ENCODE results near the gene KRT39. TPM values are rescaled to one million over a fixed set of nuclear protein-coding genes. Genes with fewer than 3 reads are reported as not detected.

Gene KRT39
- polyA plus RNA-seq, 2 of the 4 experiments (the other 2 are of a cell fraction), result not detected

DNA sequence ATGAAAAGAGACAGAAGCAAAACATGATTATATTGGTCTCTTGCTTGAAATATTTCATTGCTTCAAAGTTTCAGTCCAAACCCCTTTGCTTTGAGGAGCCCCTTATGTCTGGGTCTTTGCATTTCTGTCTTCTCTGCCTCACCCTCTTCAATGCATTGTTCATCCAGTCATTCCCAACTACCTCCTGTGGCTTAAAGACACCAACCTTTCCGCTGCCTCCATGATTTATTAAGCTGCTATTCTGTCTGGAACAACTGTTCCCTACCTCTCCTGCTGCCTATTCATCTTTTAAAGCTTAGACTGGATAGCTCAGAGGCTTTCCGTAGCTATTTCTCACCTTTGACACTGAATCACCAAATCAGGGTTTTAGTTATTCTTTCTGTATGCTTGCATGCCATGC, 30.6 kb upstream of the KRT39 start (continued):
- TF ChIP-seq, protein P1, sequence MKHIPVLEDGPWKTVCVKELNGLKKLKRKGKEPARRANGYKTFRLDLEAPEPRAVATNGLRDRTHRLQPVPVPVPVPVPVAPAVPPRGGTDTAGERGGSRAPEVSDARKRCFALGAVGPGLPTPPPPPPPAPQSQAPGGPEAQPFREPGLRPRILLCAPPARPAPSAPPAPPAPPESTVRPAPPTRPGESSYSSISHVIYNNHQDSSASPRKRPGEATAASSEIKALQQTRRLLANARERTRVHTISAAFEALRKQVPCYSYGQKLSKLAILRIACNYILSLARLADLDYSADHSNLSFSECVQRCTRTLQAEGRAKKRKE (CRISPR knock-in tag; IDR thresholded peaks at IDR 0.05; ENCODE audit: low read depth), result no peak
- TF ChIP-seq, protein P2, sequence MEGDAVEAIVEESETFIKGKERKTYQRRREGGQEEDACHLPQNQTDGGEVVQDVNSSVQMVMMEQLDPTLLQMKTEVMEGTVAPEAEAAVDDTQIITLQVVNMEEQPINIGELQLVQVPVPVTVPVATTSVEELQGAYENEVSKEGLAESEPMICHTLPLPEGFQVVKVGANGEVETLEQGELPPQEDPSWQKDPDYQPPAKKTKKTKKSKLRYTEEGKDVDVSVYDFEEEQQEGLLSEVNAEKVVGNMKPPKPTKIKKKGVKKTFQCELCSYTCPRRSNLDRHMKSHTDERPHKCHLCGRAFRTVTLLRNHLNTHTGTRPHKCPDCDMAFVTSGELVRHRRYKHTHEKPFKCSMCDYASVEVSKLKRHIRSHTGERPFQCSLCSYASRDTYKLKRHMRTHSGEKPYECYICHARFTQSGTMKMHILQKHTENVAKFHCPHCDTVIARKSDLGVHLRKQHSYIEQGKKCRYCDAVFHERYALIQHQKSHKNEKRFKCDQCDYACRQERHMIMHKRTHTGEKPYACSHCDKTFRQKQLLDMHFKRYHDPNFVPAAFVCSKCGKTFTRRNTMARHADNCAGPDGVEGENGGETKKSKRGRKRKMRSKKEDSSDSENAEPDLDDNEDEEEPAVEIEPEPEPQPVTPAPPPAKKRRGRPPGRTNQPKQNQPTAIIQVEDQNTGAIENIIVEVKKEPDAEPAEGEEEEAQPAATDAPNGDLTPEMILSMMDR (IDR thresholded peaks at IDR 0.05), result no peak
- no peak for TF ChIP-seq FOSL2 (IDR thresholded peaks at IDR 0.05)
- TF ChIP-seq FOSL2 (CRISPR knock-in tag; IDR thresholded peaks at IDR 0.05), result no peak
- no peak for TF ChIP-seq ZFP36 (IDR thresholded peaks at IDR 0.05; ENCODE audit: borderline replicate concordance, partially characterized antibody)
- no peak for TF ChIP-seq EHF (CRISPR knock-in tag; IDR thresholded peaks at IDR 0.05)
- TF ChIP-seq JUN (IDR thresholded peaks at IDR 0.05), result no peak
- no peak for TF ChIP-seq TP53 (CRISPR knock-in tag; IDR thresholded peaks at IDR 0.05)
- TF ChIP-seq CHD2 (IDR thresholded peaks at IDR 0.05; ENCODE audit: low read length, partially characterized antibody), result no peak
- TF ChIP-seq, protein P3, sequence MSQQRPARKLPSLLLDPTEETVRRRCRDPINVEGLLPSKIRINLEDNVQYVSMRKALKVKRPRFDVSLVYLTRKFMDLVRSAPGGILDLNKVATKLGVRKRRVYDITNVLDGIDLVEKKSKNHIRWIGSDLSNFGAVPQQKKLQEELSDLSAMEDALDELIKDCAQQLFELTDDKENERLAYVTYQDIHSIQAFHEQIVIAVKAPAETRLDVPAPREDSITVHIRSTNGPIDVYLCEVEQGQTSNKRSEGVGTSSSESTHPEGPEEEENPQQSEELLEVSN (IDR thresholded peaks at IDR 0.05; ENCODE audit: borderline replicate concordance, low read depth), result no peak

DNA sequence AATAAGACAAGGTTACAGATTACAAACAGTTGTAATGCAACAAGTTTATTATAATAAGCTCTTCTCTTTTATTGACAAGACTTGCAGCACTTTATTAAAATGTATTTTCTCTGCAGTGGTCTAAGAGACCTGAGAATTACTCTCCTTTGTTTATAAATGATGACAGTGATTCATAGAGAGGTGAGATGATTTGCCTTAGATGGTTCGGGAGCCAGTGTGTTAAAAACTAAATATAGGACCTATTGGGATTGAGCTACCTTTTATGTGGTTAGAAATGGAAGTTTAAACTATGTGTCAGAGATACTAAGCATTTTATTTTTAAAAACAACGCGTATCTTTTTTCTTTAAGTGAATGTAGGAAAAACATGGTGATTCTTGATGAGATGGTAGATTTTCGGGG, 30.1 kb upstream of the KRT39 start:
- H3K4me2 ChIP-seq, result no peak overlapping the region

DNA sequence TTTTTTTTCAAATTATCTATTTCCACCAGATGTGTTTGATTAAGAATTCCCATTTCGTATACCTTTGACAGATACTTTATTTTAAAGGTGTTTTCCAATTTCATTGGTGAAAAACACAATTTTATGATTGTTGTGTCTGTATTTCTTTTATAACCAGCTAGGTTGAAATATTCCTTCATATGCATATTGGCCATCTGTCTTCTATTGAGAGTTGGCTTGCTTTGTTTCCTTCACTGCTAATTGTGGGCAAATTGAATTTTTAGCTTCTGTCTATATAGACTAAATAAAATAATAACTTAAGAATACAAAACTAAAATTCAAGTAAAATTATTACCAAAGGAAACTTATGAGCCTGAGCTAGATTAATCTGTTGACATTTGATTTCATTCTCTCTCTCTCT, 28.4 kb upstream of the KRT39 start:
- TF ChIP-seq RCOR1 (IDR thresholded peaks at IDR 0.05; ENCODE audit: low read depth, low read length) (no peak), EHMT2 (IDR thresholded peaks at IDR 0.05; ENCODE audit: low read depth) (no peak)
- Histone ChIP-seq H3K4me1 (no peaks in the 10 kb centered on the region), H3K27ac (no peak overlapping the region), H3K9me3 (0 out of 3 replicates have a peak, but pooled peaks cover 5% of the 10 kb centered on the region), H3K4me2 (no peak overlapping the region), H3K4me3 (no peak overlapping the region)
- FAIRE-seq (peak; percentile 73), ATAC-seq (no peak), DNase-seq (ENCODE audit: low read depth in 1 of 2, low spot score in 1 of 2) (no peak)
- ChIA-PET CTCF (interaction anchor here (0.8 to 2.1 kb wide), 4 partner anchors 12 to 501 kb away, joined by 3 to 8 read pairs (median 4); no protein-coding TSS in a partner anchor), POLR2A (interaction anchor here (0.7 kb wide), 1 partner anchor 21 kb away, joined by 3 read pairs; no protein-coding TSS in a partner anchor)
- WGBS (ENCODE audit: missing lambda C conversion rate), result 57% methylated on average over 1 of the region's 1 CpG

More for the DNA sequence above, 30.1 kb upstream of the KRT39 start:
- TF ChIP-seq, protein P4, sequence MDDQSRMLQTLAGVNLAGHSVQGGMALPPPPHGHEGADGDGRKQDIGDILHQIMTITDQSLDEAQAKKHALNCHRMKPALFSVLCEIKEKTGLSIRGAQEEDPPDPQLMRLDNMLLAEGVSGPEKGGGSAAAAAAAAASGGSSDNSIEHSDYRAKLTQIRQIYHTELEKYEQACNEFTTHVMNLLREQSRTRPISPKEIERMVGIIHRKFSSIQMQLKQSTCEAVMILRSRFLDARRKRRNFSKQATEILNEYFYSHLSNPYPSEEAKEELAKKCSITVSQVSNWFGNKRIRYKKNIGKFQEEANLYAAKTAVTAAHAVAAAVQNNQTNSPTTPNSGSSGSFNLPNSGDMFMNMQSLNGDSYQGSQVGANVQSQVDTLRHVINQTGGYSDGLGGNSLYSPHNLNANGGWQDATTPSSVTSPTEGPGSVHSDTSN (IDR thresholded peaks at IDR 0.05), result no peak
- TF ChIP-seq KDM5A (IDR thresholded peaks at IDR 0.05), result no peak
- no peak for TF ChIP-seq ZSCAN20 (CRISPR knock-in tag; IDR thresholded peaks at IDR 0.05)
- no peak for TF ChIP-seq RARB (CRISPR knock-in tag; IDR thresholded peaks at IDR 0.05)
- TF ChIP-seq NFE2L2 (conservative IDR thresholded peaks at IDR 0.05; ENCODE audit: low read length), result no peak
- TF ChIP-seq HOXA7 (CRISPR knock-in tag; IDR thresholded peaks at IDR 0.05), result no peak
- TF ChIP-seq FOXS1 (CRISPR knock-in tag; IDR thresholded peaks at IDR 0.05), result no peak
- no peak for TF ChIP-seq FOSB (CRISPR knock-in tag; IDR thresholded peaks at IDR 0.05)
- TF ChIP-seq NPAS2 (CRISPR knock-in tag; IDR thresholded peaks at IDR 0.05; ENCODE audit: borderline replicate concordance), result no peak
- no peak for TF ChIP-seq CHD4 (IDR thresholded peaks at IDR 0.05; ENCODE audit: borderline replicate concordance)
- TF ChIP-seq ZFP36 (IDR thresholded peaks at IDR 0.05; ENCODE audit: borderline replicate concordance, partially characterized antibody), result no peak
- no peak for TF ChIP-seq SMC3 (IDR thresholded peaks at IDR 0.05)
- no peak for TF ChIP-seq RFX5 (IDR thresholded peaks at IDR 0.05)
- no peak for TF ChIP-seq POLR2A (IDR thresholded peaks at IDR 0.05; ENCODE audit: low read length)
- no peak for TF ChIP-seq SREBF2 (IDR thresholded peaks at IDR 0.05)
- ATAC-seq, result no peak
- 71% methylated on average over 4 of the region's 4 CpGs for WGBS (ENCODE audit: missing lambda C conversion rate)
- FAIRE-seq, result no peak
- Histone ChIP-seq H3K9me3 (no peaks in the 10 kb centered on the region), H3K27ac (no peak overlapping the region), H3K4me3 (no peak overlapping the region), H3K4me1 (no peaks in the 10 kb centered on the region)
- ChIA-PET CTCF (interaction anchor here (1.3 to 2.1 kb wide), 3 partner anchors 11 to 651 kb away, joined by 4 to 8 read pairs (median 5); no protein-coding TSS in a partner anchor), POLR2A (no interaction called here)
- DNase-seq (ENCODE audit: low read depth in 1 of 2, low spot score in 1 of 2), result no peak

Data from A549 (cell line).